Liver (tissue), 9 donors: ENCODE results near the gene DNAH8. TPM values are rescaled to one million over a fixed set of nuclear protein-coding genes. Genes with fewer than 3 reads are reported as not detected.
A peak's percentile ranks its signal among the peaks of the same experiment; 100 is the strongest.

ENCODE experiments used
- DNase-seq: peaks from one replicate; pipeline ENCODE4 v3.0.0-alpha.2; 2017; ENCODE audit warnings: low spot score
- H3K27ac ChIP-seq, 2 donors: one replicate each; pipeline ENCODE4 v1.7.0; 2013; ENCODE audit warnings: inconsistent platforms in 2 of 2, low read length in 2 of 2, control low read depth in 1 of 2, low read depth in 1 of 2, mild to moderate bottlenecking in 1 of 2
- H3K27me3 ChIP-seq, 4 donors: one replicate each; pipeline versions ENCODE4 v1.6.1 to v1.7.0; 2013; ENCODE audit warnings: low read length in 3 of 4, inconsistent platforms in 1 of 4, mild to moderate bottlenecking in 1 of 4, moderate library complexity in 1 of 4; ENCODE audit not compliant: control insufficient read depth in 4 of 4, insufficient read depth in 4 of 4
- H3K36me3 ChIP-seq, 4 donors: one replicate each; pipeline versions ENCODE4 v1.6.1 to v1.7.0; 2013; ENCODE audit warnings: low read length in 3 of 4, mild to moderate bottlenecking in 3 of 4, low read depth in 1 of 4, moderate library complexity in 1 of 4; ENCODE audit not compliant: control insufficient read depth in 4 of 4, insufficient read depth in 3 of 4
- H3K4me1 ChIP-seq, 4 donors: one replicate each; pipeline versions ENCODE4 v1.6.1 to v1.7.0; 2013; ENCODE audit warnings: low read length in 3 of 4, mild to moderate bottlenecking in 3 of 4, moderate library complexity in 1 of 4; ENCODE audit not compliant: control insufficient read depth in 4 of 4, insufficient read depth in 4 of 4
- H3K4me3 ChIP-seq, 3 donors: one replicate each; pipeline versions ENCODE4 v1.6.1 to v1.7.0; 2013; ENCODE audit warnings: low read length in 3 of 3, control low read depth in 1 of 3, low read depth in 1 of 3, mild to moderate bottlenecking in 1 of 3
- H3K9ac ChIP-seq, 2 donors: one replicate each; pipeline ENCODE4 v1.7.0; 2013; ENCODE audit warnings: low read length in 2 of 2, mild to moderate bottlenecking in 2 of 2, moderate library complexity in 2 of 2, control low read depth in 1 of 2, low read depth in 1 of 2
- H3K9me3 ChIP-seq, 4 donors: one replicate each; pipeline versions ENCODE4 v1.6.1 to v1.7.0; 2013; ENCODE audit warnings: low read length in 3 of 4; ENCODE audit not compliant: control insufficient read depth in 4 of 4
- FOXA1 ChIP-seq: IDR thresholded peaks from 2 replicates; pipeline ENCODE4 v1.6.1; 2016; ENCODE audit warnings: antibody characterized with exemption
- GABPA ChIP-seq, 2 donors: IDR thresholded peaks in 1 of 2; conservative IDR thresholded peaks in 1 of 2; 2 replicates each; pipeline ENCODE4 v1.6.1; 2016; ENCODE audit warnings: antibody characterized with exemption in 2 of 2, mild to moderate bottlenecking in 1 of 2, moderate library complexity in 1 of 2
- HNF4A ChIP-seq, 2 donors: conservative IDR thresholded peaks; 2 replicates each; pipeline ENCODE4 v1.6.1; 2016; ENCODE audit warnings: antibody characterized with exemption in 2 of 2, mild to moderate bottlenecking in 2 of 2
- HNF4G ChIP-seq: IDR thresholded peaks from 2 replicates; pipeline ENCODE4 v1.6.1; 2016; ENCODE audit warnings: antibody characterized with exemption
- JUND ChIP-seq, 2 donors: IDR thresholded peaks; 2 replicates each; pipeline ENCODE4 v1.6.1; 2016; ENCODE audit warnings: antibody characterized with exemption in 2 of 2
- RAD21 ChIP-seq, 2 donors: IDR thresholded peaks; 2 replicates each; pipeline ENCODE4 v1.6.1; 2016; ENCODE audit warnings: antibody characterized with exemption in 2 of 2, mild to moderate bottlenecking in 2 of 2
- RXRA ChIP-seq, 2 donors: IDR thresholded peaks; 2 replicates each; pipeline ENCODE4 v1.6.1; 2017 to 2018; ENCODE audit warnings: antibody characterized with exemption in 2 of 2, mild to moderate bottlenecking in 1 of 2
- SP1 ChIP-seq: IDR thresholded peaks from 2 replicates; pipeline ENCODE4 v1.6.1; 2018; ENCODE audit warnings: antibody characterized with exemption, mild to moderate bottlenecking
- YY1 ChIP-seq: IDR thresholded peaks from 2 replicates; pipeline ENCODE4 v1.6.1; 2016; ENCODE audit warnings: antibody characterized with exemption, mild to moderate bottlenecking
- WGBS: extraction: QIAGEN DNeasy Blood & Tissue Kit; methylation state at CpG from one replicate; pipeline ENCODE4 v1.1.7; 2013; 5-methylcytosine and 5-hydroxymethylcytosine counted together
- polyA plus RNA-seq, 2 donors: library from polyadenylated mRNA; stranded (reverse) in 1 of 2; unstranded in 1 of 2; fragments of 200-250 nt in 1 of 2; fragments of >200 nt in 1 of 2; fragmentation: Nextera tagmentation in 1 of 2; extraction: Ambion mirVana in 1 of 2; gene quantifications; one replicate each; pipeline versions ENCODE4 v1.2.1 to v1.2.3, GENCODE V29; 2013 to 2015
- total RNA-seq, 2 donors: library from RNA; depleted of rRNA; stranded (reverse); fragments of >200 nt; gene quantifications; one replicate each; pipeline ENCODE4 v1.2.3, GENCODE V29; 2014
- TF ChIP-seq, protein P1 (sequence below): IDR thresholded peaks from 2 replicates; pipeline ENCODE4 v1.6.1; 2016; ENCODE audit warnings: antibody characterized with exemption
- TF ChIP-seq, protein P2 (sequence below): IDR thresholded peaks from 2 replicates; pipeline ENCODE4 v1.6.1; 2016; ENCODE audit warnings: antibody characterized with exemption
- TF ChIP-seq, protein P3 (sequence below): fragments of 150-350 bp; IDR thresholded peaks from 2 replicates; pipeline ENCODE4 v1.5.1; 2017; ENCODE audit warnings: improper control_type of control experiment, low read depth, low read length; ENCODE audit not compliant: missing input control
- donor health status: healthy.
- donor health status: healthy.
- donor health status: healthy.
- donor health status: healthy.
- donor health status: healthy.

The DNAH8 gene
- total and polyA plus RNA-seq, 4 donors, result under 0.01 to 0.05 TPM; not detected in 2

DNA sequence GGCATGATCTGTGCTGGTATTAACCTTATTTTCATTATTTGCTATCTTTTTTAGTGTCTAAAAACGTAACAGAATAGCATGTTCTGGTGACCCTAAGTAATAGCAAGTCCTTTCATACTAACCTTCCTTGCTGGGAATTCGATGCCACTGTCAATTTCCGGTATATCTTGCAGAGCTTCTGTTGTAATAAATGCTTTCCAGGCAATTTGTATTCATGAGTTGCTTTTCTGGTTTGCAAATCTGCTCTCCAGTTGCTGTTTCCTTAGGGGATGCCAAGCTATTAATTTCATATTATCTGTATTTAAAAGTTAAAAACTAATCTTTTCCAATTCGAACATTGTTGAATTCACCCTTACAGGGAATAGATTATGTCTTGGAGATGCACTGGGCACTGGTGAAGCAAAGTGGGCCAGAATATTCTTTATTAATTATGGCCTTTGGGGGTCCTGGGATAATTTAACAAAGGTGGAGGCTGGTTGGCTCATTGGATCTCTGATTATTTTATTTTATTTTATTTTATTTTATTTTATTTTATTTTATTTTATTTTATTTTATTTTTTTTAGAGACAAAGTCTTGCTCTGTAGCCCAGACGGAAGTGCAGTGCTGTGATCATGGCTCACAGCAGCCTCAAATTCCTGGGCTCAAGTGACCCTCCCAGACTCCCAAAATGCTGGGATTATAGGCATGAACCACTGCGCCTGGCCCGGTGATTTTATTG, 209.8 kb downstream of the DNAH8 start:
- no peak for DNase-seq
- Histone ChIP-seq H3K36me3 (no peaks in the 10 kb centered on the region), H3K27ac (no peak overlapping the region), H3K4me3 (no peak overlapping the region), H3K9me3 (no peaks in the 10 kb centered on the region), H3K27me3 (peaks cover 0 to 4% (median 0%) of the 10 kb centered on the region in 4 donors), H3K4me1 (no peaks in the 10 kb centered on the region), H3K9ac (no peak overlapping the region)
- TF ChIP-seq JUND (IDR thresholded peaks at IDR 0.05) (no peak), RXRA (IDR thresholded peaks at IDR 0.05) (no peak), FOXA1 (no peak), HNF4A (conservative IDR thresholded peaks at IDR 0.05) (no peak)
- TF ChIP-seq, protein P1, sequence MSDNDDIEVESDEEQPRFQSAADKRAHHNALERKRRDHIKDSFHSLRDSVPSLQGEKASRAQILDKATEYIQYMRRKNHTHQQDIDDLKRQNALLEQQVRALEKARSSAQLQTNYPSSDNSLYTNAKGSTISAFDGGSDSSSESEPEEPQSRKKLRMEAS, result no peak
- TF ChIP-seq, protein P2, sequence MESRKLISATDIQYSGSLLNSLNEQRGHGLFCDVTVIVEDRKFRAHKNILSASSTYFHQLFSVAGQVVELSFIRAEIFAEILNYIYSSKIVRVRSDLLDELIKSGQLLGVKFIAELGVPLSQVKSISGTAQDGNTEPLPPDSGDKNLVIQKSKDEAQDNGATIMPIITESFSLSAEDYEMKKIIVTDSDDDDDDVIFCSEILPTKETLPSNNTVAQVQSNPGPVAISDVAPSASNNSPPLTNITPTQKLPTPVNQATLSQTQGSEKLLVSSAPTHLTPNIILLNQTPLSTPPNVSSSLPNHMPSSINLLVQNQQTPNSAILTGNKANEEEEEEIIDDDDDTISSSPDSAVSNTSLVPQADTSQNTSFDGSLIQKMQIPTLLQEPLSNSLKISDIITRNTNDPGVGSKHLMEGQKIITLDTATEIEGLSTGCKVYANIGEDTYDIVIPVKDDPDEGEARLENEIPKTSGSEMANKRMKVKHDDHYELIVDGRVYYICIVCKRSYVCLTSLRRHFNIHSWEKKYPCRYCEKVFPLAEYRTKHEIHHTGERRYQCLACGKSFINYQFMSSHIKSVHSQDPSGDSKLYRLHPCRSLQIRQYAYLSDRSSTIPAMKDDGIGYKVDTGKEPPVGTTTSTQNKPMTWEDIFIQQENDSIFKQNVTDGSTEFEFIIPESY, result no peak
- TF ChIP-seq, protein P3, sequence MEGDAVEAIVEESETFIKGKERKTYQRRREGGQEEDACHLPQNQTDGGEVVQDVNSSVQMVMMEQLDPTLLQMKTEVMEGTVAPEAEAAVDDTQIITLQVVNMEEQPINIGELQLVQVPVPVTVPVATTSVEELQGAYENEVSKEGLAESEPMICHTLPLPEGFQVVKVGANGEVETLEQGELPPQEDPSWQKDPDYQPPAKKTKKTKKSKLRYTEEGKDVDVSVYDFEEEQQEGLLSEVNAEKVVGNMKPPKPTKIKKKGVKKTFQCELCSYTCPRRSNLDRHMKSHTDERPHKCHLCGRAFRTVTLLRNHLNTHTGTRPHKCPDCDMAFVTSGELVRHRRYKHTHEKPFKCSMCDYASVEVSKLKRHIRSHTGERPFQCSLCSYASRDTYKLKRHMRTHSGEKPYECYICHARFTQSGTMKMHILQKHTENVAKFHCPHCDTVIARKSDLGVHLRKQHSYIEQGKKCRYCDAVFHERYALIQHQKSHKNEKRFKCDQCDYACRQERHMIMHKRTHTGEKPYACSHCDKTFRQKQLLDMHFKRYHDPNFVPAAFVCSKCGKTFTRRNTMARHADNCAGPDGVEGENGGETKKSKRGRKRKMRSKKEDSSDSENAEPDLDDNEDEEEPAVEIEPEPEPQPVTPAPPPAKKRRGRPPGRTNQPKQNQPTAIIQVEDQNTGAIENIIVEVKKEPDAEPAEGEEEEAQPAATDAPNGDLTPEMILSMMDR, result no peak
- WGBS, result 92% methylated on average over 7 of the region's 7 CpGs

DNA sequence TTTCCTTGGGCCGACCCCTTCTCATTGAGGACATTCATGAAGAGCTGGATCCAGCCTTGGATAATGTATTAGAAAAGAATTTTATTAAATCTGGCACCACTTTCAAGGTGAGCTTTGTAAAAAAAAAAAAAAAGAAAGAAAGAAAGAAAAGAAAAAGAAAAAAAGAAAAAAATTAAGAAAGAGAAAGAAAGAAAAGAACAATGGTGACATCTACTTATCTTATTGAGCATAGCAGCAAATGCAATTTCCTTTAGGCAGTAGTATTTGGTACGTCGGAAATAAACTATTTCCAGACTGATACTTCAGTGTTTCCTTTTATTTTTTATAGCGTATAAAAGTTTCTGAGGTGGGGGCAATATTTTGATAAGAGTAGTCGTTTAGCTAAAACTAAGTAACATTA, 214.4 kb downstream of the DNAH8 start:
- H3K9ac ChIP-seq, result no peak overlapping the region
- no peak for DNase-seq
- H3K36me3 ChIP-seq, result no peaks in the 10 kb centered on the region
- no peak overlapping the region for H3K4me3 ChIP-seq
- WGBS, result 77% methylated on average over 5 of the region's 5 CpGs
- H3K4me1 ChIP-seq, result no peaks in the 10 kb centered on the region
- peaks cover 0 to 4% (median 0%) of the 10 kb centered on the region in 4 donors for H3K27me3 ChIP-seq
- H3K9me3 ChIP-seq, result no peaks in the 10 kb centered on the region
- H3K27ac ChIP-seq, result no peak overlapping the region
- TF ChIP-seq FOXA1 (no peak), YY1 (no peak), GABPA (IDR thresholded peaks at IDR 0.05 in 1 of 2, conservative IDR thresholded peaks at IDR 0.05 in 1 of 2) (no peak), HNF4G (no peak), RAD21 (IDR thresholded peaks at IDR 0.05) (peak in 1 of 2 donors; percentile 10), SP1 (no peak)
- TF ChIP-seq, protein P2, result no peak
- TF ChIP-seq, protein P3, result no peak
